BE2C (cell line): Measurements from ENCODE around the gene PATJ.
A peak's percentile ranks its signal among the peaks of the same experiment; 100 is the strongest.
"Not testable (repeated sequence)": the region's sequence is repeated elsewhere in the genome, so short reads cannot be mapped to it uniquely, and the experiment has no call there.

Source experiments
- DNase-seq: peaks from one replicate; pipeline ENCODE4 v3.0.0-alpha.2; 2020
- H3K27me3 ChIP-seq: fragments of 250-450 bp; sonication (Bioruptor Pico); 2 replicates; pipeline ENCODE4 v1.5.1; 2020; ENCODE audit warnings: mild to moderate bottlenecking
- H3K36me3 ChIP-seq: fragments of 250-450 bp; sonication (Bioruptor Pico); 2 replicates; pipeline ENCODE4 v1.5.1; 2020; ENCODE audit warnings: mild to moderate bottlenecking
- H3K4me1 ChIP-seq: fragments of 250-450 bp; sonication (Bioruptor Pico); 2 replicates; pipeline ENCODE4 v1.5.1; 2020
- H3K4me3 ChIP-seq: 2 replicates; pipeline ENCODE4 v1.5.1; 2011; ENCODE audit warnings: low read depth, low read length
- H3K9me3 ChIP-seq: fragments of 250-450 bp; sonication (Bioruptor Pico); 2 replicates; pipeline ENCODE4 v1.5.1; 2020
- CTCF ChIP-seq: IDR thresholded peaks from 2 replicates; pipeline ENCODE4 v1.5.1; 2012; ENCODE audit warnings: mild to moderate bottlenecking, low read depth, low read length

PATJ gene

GRCh38 chr1:61844006-61844405, 101.7 kb downstream of the PATJ start:
- TF ChIP-seq CTCF: no peak
- H3K4me3 ChIP-seq: no peak overlapping the region
- H3K9me3 ChIP-seq: no peaks in the 10 kb centered on the region
- no peak for DNase-seq
- H3K4me1 ChIP-seq: no peaks in the 10 kb centered on the region; the same call in 1 of the 2 replicates
- no peaks in the 10 kb centered on the region for H3K36me3 ChIP-seq
- H3K27me3 ChIP-seq: no peaks in the 10 kb centered on the region

- not testable (repeated sequence) for H3K4me3 ChIP-seq, DNase-seq, H3K27me3 ChIP-seq, H3K9me3 ChIP-seq, H3K36me3 ChIP-seq, H3K4me1 ChIP-seq
These were observed 102.4 kb downstream of the PATJ start for GRCh38 chr1:61844664-61845063.

GRCh38 chr1:61851235-61851634, 109.0 kb downstream of the PATJ start:
- no peak overlapping the region for H3K4me3 ChIP-seq
- no peaks in the 10 kb centered on the region for H3K9me3 ChIP-seq
- no peaks in the 10 kb centered on the region for H3K27me3 ChIP-seq
- TF ChIP-seq CTCF: no peak
- H3K36me3 ChIP-seq: no peaks in the 10 kb centered on the region
- no peak for DNase-seq
- no peaks in the 10 kb centered on the region; the same call in 1 of the 2 replicates for H3K4me1 ChIP-seq

GRCh38 chr1:61851849-61852669, 109.8 kb downstream of the PATJ start:
- peak; percentile 61 for TF ChIP-seq CTCF
- H3K4me3 ChIP-seq: no peak overlapping the region
- DNase-seq: no peak
- no peaks in the 10 kb centered on the region for H3K36me3 ChIP-seq
- H3K27me3 ChIP-seq: no peaks in the 10 kb centered on the region
- no peaks in the 10 kb centered on the region for H3K9me3 ChIP-seq
- no peaks in the 10 kb centered on the region; the same call in 1 of the 2 replicates for H3K4me1 ChIP-seq

GRCh38 chr1:61852670-61853015, 110.4 kb downstream of the PATJ start:
- Histone ChIP-seq H3K36me3 (no peaks in the 10 kb centered on the region), H3K4me1 (no peaks in the 10 kb centered on the region; the same call in 1 of the 2 replicates), H3K4me3 (no peak overlapping the region), H3K27me3 (no peaks in the 10 kb centered on the region), H3K9me3 (no peaks in the 10 kb centered on the region)
- no peak for TF ChIP-seq CTCF
- DNase-seq: no peak

- DNase-seq: no peak
- peak; percentile 26; the same call in 1 of the 2 replicates for TF ChIP-seq CTCF
- H3K27me3 ChIP-seq: no peaks in the 10 kb centered on the region
- H3K9me3 ChIP-seq: no peaks in the 10 kb centered on the region
- no peaks in the 10 kb centered on the region for H3K4me1 ChIP-seq
- no peak overlapping the region for H3K4me3 ChIP-seq
- H3K36me3 ChIP-seq: no peaks in the 10 kb centered on the region
These were observed 111.3 kb downstream of the PATJ start for GRCh38 chr1:61853583-61853982.
